ENCODE results near the gene COL23A1.

- TF ChIP-seq, protein P1, sequence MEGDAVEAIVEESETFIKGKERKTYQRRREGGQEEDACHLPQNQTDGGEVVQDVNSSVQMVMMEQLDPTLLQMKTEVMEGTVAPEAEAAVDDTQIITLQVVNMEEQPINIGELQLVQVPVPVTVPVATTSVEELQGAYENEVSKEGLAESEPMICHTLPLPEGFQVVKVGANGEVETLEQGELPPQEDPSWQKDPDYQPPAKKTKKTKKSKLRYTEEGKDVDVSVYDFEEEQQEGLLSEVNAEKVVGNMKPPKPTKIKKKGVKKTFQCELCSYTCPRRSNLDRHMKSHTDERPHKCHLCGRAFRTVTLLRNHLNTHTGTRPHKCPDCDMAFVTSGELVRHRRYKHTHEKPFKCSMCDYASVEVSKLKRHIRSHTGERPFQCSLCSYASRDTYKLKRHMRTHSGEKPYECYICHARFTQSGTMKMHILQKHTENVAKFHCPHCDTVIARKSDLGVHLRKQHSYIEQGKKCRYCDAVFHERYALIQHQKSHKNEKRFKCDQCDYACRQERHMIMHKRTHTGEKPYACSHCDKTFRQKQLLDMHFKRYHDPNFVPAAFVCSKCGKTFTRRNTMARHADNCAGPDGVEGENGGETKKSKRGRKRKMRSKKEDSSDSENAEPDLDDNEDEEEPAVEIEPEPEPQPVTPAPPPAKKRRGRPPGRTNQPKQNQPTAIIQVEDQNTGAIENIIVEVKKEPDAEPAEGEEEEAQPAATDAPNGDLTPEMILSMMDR (IDR thresholded peaks at IDR 0.05; ENCODE audit: low read length), result no peak
- TF ChIP-seq EZH2 (optimal IDR thresholded peaks at IDR 0.05; ENCODE audit: low read depth, low read length) (no peak), EZH2phosphoT487 (IDR thresholded peaks at IDR 0.05; ENCODE audit: low read length) (no peak)
Observed at GRCh38 chr5:178564811-178565550, 25.2 kb downstream of the COL23A1 start.

All from MM.1S (cell line).